NCI-H446 (cell line): Measurements from ENCODE around the gene AHNAK.
"Not testable (repeated sequence)": the region's sequence is repeated elsewhere in the genome, so short reads cannot be mapped to it uniquely, and the experiment has no call there.

Experiments
- DNase-seq, 2 experiments: peaks; one replicate each; lab custom pipeline; 2025; lab: John Stamatoyannopoulos, UW

The AHNAK gene

DNA sequence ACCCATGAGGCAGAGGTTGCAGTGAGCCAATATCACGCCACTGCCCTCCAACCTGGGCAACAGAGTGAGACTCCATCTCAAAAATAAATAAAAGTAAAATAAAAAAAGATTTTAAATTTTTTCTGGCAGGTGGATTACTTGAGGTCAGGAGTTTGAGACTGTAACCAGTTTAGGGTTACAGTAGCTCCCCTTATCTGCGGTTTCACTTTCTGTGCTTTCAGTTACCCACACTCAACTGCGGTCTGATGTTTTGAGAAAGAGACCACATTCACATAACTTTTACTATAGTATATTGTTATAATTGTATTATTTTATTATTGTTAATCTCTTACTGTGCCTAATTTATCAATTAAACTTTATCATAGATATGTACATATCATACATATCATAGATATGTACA, 160.5 kb downstream of the AHNAK start:
- DNase-seq: not testable (repeated sequence)

DNA sequence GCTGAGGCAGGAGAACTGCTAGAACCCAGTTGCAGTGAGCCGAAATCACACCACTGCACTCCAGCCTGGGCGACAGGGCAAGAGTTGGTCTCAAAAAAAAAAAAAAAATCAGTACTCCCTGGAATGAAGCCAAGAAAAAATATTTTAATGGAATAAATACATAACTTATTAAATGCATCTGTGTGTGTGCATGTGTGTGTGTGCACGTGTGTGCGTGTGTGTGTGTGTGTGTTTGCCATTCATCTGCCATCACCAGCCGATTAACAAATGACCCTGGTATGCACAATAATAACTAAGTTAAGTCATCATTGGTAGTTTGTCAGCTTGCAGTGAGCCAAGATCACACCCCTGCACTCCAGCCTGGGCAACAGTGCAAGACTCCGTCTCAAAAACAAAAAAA, 162.8 kb downstream of the AHNAK start:
- DNase-seq: no peak
